ENCODE measurements around the gene ARL8B.

DNA sequence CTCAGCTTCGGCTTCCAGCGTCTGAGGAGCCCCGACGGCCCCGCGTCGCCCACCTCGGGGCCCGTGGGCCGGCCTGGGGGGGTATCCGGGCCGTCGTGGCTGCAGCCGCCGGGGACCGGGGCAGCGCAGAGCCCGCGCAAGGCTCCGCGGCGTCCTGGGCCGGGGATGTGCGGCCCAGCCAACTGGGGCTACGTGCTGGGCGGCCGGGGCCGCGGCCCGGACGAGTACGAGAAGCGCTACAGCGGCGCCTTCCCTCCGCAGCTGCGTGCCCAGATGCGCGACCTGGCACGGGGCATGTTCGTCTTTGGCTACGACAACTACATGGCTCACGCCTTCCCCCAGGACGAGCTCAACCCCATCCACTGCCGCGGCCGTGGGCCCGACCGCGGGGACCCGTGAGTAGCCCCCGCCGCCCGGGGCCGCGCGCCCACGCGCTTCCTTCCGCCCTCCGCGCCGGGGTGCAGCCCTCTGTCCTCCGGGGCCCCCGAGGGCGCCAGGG, 65.9 kb downstream of the ARL8B start:
- no peak for TF ChIP-seq ARNT (IDR thresholded peaks at IDR 0.05)
- no peak for TF ChIP-seq FOXK2 (IDR thresholded peaks at IDR 0.05)
- no peak for TF ChIP-seq SP1 (IDR thresholded peaks at IDR 0.05)
- TF ChIP-seq NFRKB (IDR thresholded peaks at IDR 0.05) = no peak
- no peak for TF ChIP-seq ZNF384 (IDR thresholded peaks at IDR 0.05)
- no peak for TF ChIP-seq FOXM1 (IDR thresholded peaks at IDR 0.05; ENCODE audit: borderline replicate concordance)
- no peak for TF ChIP-seq FOXA1 (IDR thresholded peaks at IDR 0.05)
- TF ChIP-seq HDGF (IDR thresholded peaks at IDR 0.05; ENCODE audit: borderline replicate concordance) = no peak
- no peak for TF ChIP-seq ELF4 (IDR thresholded peaks at IDR 0.05)
- TF ChIP-seq BHLHE40 (IDR thresholded peaks at IDR 0.05; ENCODE audit: borderline replicate concordance) = no peak
